Left kidney (tissue), 2 donors: ENCODE data around the gene GCNT2. TPM values are rescaled to one million over a fixed set of nuclear protein-coding genes. Genes with fewer than 3 reads are reported as not detected.
"Not testable (repeated sequence)": the region's sequence is repeated elsewhere in the genome, so short reads cannot be mapped to it uniquely, and the experiment has no call there.

ENCODE experiments used
- DNase-seq: peaks from one replicate; pipeline ENCODE4 v3.0.0-alpha.2; 2013
- polyA plus RNA-seq: library from polyadenylated mRNA; unstranded; fragments of 120-200 nt; gene quantifications from one replicate; pipeline ENCODE4 v1.2.1, GENCODE V29; 2013; ENCODE audit not compliant: insufficient read length

Gene GCNT2
- polyA plus RNA-seq, 1 donor: 15.3 TPM

- not testable (repeated sequence) for DNase-seq
Measured at GRCh38 chr6:10660431-10661191, 139.5 kb downstream of the GCNT2 start.

GRCh38 chr6:10662207-10662606, 141.1 kb downstream of the GCNT2 start:
- DNase-seq: no peak

- DNase-seq: no peak
Measured at GRCh38 chr6:10662742-10663141, 141.6 kb downstream of the GCNT2 start.

- not testable (repeated sequence) for DNase-seq
Measured at GRCh38 chr6:10665595-10665994, 144.4 kb downstream of the GCNT2 start.

GRCh38 chr6:10668126-10668917, 147.2 kb downstream of the GCNT2 start:
- DNase-seq: no peak

GRCh38 chr6:10676403-10676802, 155.3 kb downstream of the GCNT2 start:
- no peak for DNase-seq

- DNase-seq: no peak
Measured at GRCh38 chr6:10678456-10678855, 157.3 kb downstream of the GCNT2 start.

Other genes with a start within 250 kb of the GCNT2 start
- gene TFAP2A, start 106.3 kb upstream of the GCNT2 start, polyA plus RNA-seq: 33.6 TPM
- 3.7 TPM for gene C6orf52, start 173.3 kb downstream of the GCNT2 start, polyA plus RNA-seq
- 22.9 TPM for gene PAK1IP1, start 173.6 kb downstream of the GCNT2 start, polyA plus RNA-seq
- gene TMEM14C, start 201.7 kb downstream of the GCNT2 start, polyA plus RNA-seq: 162 TPM
- gene TMEM14B, start 226.5 kb downstream of the GCNT2 start, polyA plus RNA-seq: 111 TPM